ENCODE data around the gene WFIKKN2. TPM values are rescaled to one million over a fixed set of nuclear protein-coding genes. Genes with fewer than 3 reads are reported as not detected.

WFIKKN2 gene
- total and polyA plus RNA-seq, 2 of the 8 experiments (the other 6 are each of a cell fraction or from before 2014, with no cell fraction given) = 0.07 to 0.30 TPM

GRCh38 chr17:50845240-50846147 is 10.1 kb downstream of the WFIKKN2 start:
- no peaks in the 10 kb centered on the region for H4K20me1 ChIP-seq (replicated peaks in 1 of 2; ENCODE audit: control insufficient read depth in 1 of 2, insufficient read depth in 2 of 2, low read length in 2 of 2)
- no peak overlapping the region for H4K91ac ChIP-seq (replicated peaks; ENCODE audit: insufficient read length, low read length)
- H3K9me3 ChIP-seq (ENCODE audit: insufficient read depth in 2 of 2, low read depth in 1 of 2, low read length in 1 of 2) = no peaks in the 10 kb centered on the region
- no peaks in the 10 kb centered on the region for H3K79me1 ChIP-seq (ENCODE audit: low read depth, low read length)
- H3K27me3 ChIP-seq (replicated peaks in 1 of 4; ENCODE audit: control insufficient read depth in 3 of 4, extremely low read depth in 1 of 4, insufficient read depth in 3 of 4, low read length in 3 of 4) = no peaks in the 10 kb centered on the region
- H3K9ac ChIP-seq (replicated peaks in 1 of 4; ENCODE audit: extremely low read depth in 1 of 4, low read depth in 3 of 4, low read length in 3 of 4) = no peak overlapping the region
- TF ChIP-seq TEAD4 (IDR thresholded peaks at IDR 0.05; ENCODE audit: low read depth, low read length) (0 out of 2 replicates have a peak, but pooled peaks have one; percentile 25), ZNF274 (IDR thresholded peaks at IDR 0.05; ENCODE audit: borderline replicate concordance, extremely low read depth, low read length) (no peak)
- no peak overlapping the region for H3K56ac ChIP-seq (replicated peaks; ENCODE audit: insufficient read length, low read depth, low read length)
- no peak overlapping the region for H3K4me2 ChIP-seq (ENCODE audit: insufficient read depth in 1 of 2, low read depth in 2 of 2, low read length in 2 of 2)
- no peaks in the 10 kb centered on the region for H3K23me2 ChIP-seq (ENCODE audit: low read depth, low read length)
- H3K4me1 ChIP-seq (replicated peaks in 1 of 4; ENCODE audit: control insufficient read depth in 3 of 4, insufficient read depth in 4 of 4, low read length in 3 of 4) = peaks cover 0 to 4% (median 2%) of the 10 kb centered on the region in 4 experiments; a peak in 2 of 7 replicates
- no peak overlapping the region for H2BK15ac ChIP-seq (ENCODE audit: low read length)
- H4K5ac ChIP-seq (ENCODE audit: insufficient read length, low read depth, low read length) = no peak overlapping the region
- DNase-seq (ENCODE audit: low read depth in 1 of 2, low spot score in 2 of 2) = no peak
- no peak overlapping the region for H3K4ac ChIP-seq (replicated peaks; ENCODE audit: insufficient read length, low read depth, low read length)
- ChIA-PET POLR2A (ENCODE audit: partially characterized antibody) (interaction anchor here (1.6 to 2.8 kb wide), 3 partner anchors 11 to 46 kb away, joined by 4 to 9 read pairs (median 8); partner anchors contain the start of genes TOB1 and WFIKKN2), CTCF (ENCODE audit: partially characterized antibody) (interaction anchor here (0.8 to 31.7 kb wide), 13 partner anchors 7 to 294 kb away, joined by 3 to 735 read pairs (median 5); partner anchors contain the start of gene WFIKKN2)
- H2BK5ac ChIP-seq (ENCODE audit: low read depth, low read length) = no peak overlapping the region
- H4K8ac ChIP-seq (ENCODE audit: extremely low read depth, insufficient read depth, low read length) = no peak overlapping the region
- no peak overlapping the region for H2AK5ac ChIP-seq (ENCODE audit: low read depth, low read length)
- no peak overlapping the region for H3K23ac ChIP-seq (ENCODE audit: insufficient read length)
- H3K79me2 ChIP-seq (ENCODE audit: control insufficient read depth in 1 of 2, insufficient read depth in 2 of 2, low read length in 2 of 2) = no peaks in the 10 kb centered on the region
- 0 out of 2 replicates have a peak overlapping the region, but pooled peaks have one; percentile 34 for H2AFZ ChIP-seq (ENCODE audit: low read length)
- no peak overlapping the region for H2BK12ac ChIP-seq (ENCODE audit: low read depth, low read length)
- no peak overlapping the region for H2BK20ac ChIP-seq (ENCODE audit: low read length)
- H2BK120ac ChIP-seq (replicated peaks; ENCODE audit: low read depth, low read length) = no peak overlapping the region
- H3K36me3 ChIP-seq (ENCODE audit: control insufficient read depth in 2 of 4, insufficient read depth in 4 of 4, low read length in 3 of 4) = no peaks in the 10 kb centered on the region
- no peak for FAIRE-seq
- 86% methylated on average over 12 of the region's 12 CpGs; no CpG with 5 or more reads in 1 of the 2 experiments for WGBS, 2 experiments (ENCODE audit: extremely low coverage in 1 of 2, insufficient coverage in 1 of 2, insufficient read length in 1 of 2, insufficient replicate concordance in 2 of 2, low coverage in 1 of 2, low lambda C conversion rate in 2 of 2, missing lambda C conversion rate in 1 of 2)
- H3K27ac ChIP-seq (ENCODE audit: low read depth, low read length) = no peak overlapping the region
- H3K18ac ChIP-seq (ENCODE audit: extremely low read depth, low read length) = peak overlapping the region; percentile 60; the same call in 1 of the 2 replicates
- H3K14ac ChIP-seq (ENCODE audit: insufficient read length) = no peak overlapping the region
- no peak overlapping the region for H3K4me3 ChIP-seq (ENCODE audit: extremely low read depth in 1 of 4, insufficient read depth in 2 of 4, low read depth in 3 of 4, low read length in 4 of 4)

Measured in H1 (cell line).